H1 (cell line): ENCODE data around the gene GPC6. TPM values are rescaled to one million over a fixed set of nuclear protein-coding genes. Genes with fewer than 3 reads are reported as not detected.

ENCODE experiments used
- BACH1 ChIP-seq: IDR thresholded peaks from 2 replicates; pipeline ENCODE4 v1.6.1; 2012; ENCODE audit warnings: low read length, improper control_type of control experiment
- BCL11A ChIP-seq, 2 experiments: IDR thresholded peaks; one replicate each; pipeline ENCODE4 v1.6.1; 2011; ENCODE audit warnings: low read depth in 2 of 2, low read length in 2 of 2, mild to moderate bottlenecking in 2 of 2
- CEBPB ChIP-seq: IDR thresholded peaks from 2 replicates; pipeline ENCODE4 v1.6.1; 2012; ENCODE audit warnings: low read depth, low read length
- E2F6 ChIP-seq: IDR thresholded peaks from 2 replicates; pipeline ENCODE4 v1.6.1; 2012; ENCODE audit warnings: inconsistent platforms
- EP300 ChIP-seq, 2 experiments: IDR thresholded peaks; 1 replicate in 1 of 2; 2 replicates in 1 of 2; pipeline ENCODE4 v1.6.1; 2011 to 2012; ENCODE audit warnings: low read depth in 2 of 2, low read length in 2 of 2, mild to moderate bottlenecking in 2 of 2, borderline replicate concordance in 1 of 2, inconsistent platforms in 1 of 2, moderate library complexity in 1 of 2
- GTF2F1 ChIP-seq: IDR thresholded peaks from 2 replicates; pipeline ENCODE4 v1.6.1; 2012; ENCODE audit warnings: low read depth, low read length, improper control_type of control experiment, borderline replicate concordance
- KDM5A ChIP-seq: fragments of 200-600 bp; IDR thresholded peaks from 2 replicates; pipeline ENCODE4 v1.7.1; 2012; ENCODE audit warnings: mild to moderate bottlenecking, low read length, inconsistent platforms, mixed read lengths
- NANOG ChIP-seq: IDR thresholded peaks from 2 replicates; pipeline ENCODE4 v1.6.1; 2011; ENCODE audit warnings: low read length, low read depth, mild to moderate bottlenecking, inconsistent platforms; ENCODE audit not compliant: insufficient read depth, poor library complexity, severe bottlenecking
- RAD21 ChIP-seq, 2 experiments: IDR thresholded peaks in 1 of 2; conservative IDR thresholded peaks in 1 of 2; 2 replicates each; pipeline ENCODE4 v1.6.1; 2011; ENCODE audit warnings: low read depth in 2 of 2, low read length in 2 of 2, improper control_type of control experiment in 1 of 2, inconsistent platforms in 1 of 2, mild to moderate bottlenecking in 1 of 2, moderate library complexity in 1 of 2
- RBBP5 ChIP-seq: IDR thresholded peaks from 2 replicates; pipeline ENCODE4 v1.7.1; 2012; ENCODE audit warnings: low read depth, mild to moderate bottlenecking, inconsistent platforms, low read length, moderate library complexity, borderline replicate concordance
- polyA plus RNA-seq, 7 experiments: library from polyadenylated mRNA; depleted of rRNA in 3 of 7; stranded (reverse) in 5 of 7; unstranded in 2 of 7; fragments of >200 nt in 5 of 7; fragments of 200-250 nt in 2 of 7; gene quantifications; 1 replicate in 5 of 7; 2 replicates in 1 of 7; 4 replicates in 1 of 7; pipeline versions ENCODE4 v1.2.1 to v1.2.3, GENCODE V29; 2011 to 2013; ENCODE audit warnings: missing spikeins in 2 of 7, mixed read lengths in 2 of 7
- total RNA-seq: library from RNA; stranded (reverse); fragmentation: NEBNext Ultra II Directional; extraction: Animal tissue kit (Norgen Biotek cat#: 25700); gene quantifications from 2 replicates; pipeline ENCODE4 v1.2.1, GENCODE V29; 2021
- TF ChIP-seq, protein P1 (sequence below): fragments of 300-600 bp; sonication (generic); IDR thresholded peaks from 2 replicates; pipeline ENCODE4 v1.7.1; 2012; ENCODE audit warnings: low read length, moderate library complexity, mild to moderate bottlenecking, inconsistent platforms; ENCODE audit not compliant: insufficient replicate concordance

Gene GPC6
- total and polyA plus RNA-seq, 2 of the 8 experiments (the other 6 are each of a cell fraction or from before 2014, with no cell fraction given) = 5.4 to 12.0 TPM

DNA sequence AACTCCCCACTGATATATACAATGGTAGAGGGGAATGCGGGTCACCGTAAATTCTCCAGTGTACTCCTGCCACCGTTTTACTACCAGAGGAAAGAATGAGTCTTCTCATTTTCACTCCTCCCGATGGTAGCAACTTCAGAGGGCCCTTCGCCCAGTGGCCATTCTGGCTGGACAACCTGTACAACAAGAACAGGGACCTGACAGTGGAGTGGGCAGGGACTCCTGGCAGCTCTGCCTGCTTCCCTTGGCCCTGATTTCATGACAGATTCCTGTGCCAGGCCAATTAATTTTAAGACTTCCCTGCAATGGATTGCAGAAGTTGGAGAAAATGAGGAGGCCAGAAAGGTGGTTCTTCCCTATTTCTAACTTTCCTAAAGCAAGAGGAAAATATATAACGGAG is 148.9 kb downstream of the GPC6 start (continued):
- TF ChIP-seq, protein P1, sequence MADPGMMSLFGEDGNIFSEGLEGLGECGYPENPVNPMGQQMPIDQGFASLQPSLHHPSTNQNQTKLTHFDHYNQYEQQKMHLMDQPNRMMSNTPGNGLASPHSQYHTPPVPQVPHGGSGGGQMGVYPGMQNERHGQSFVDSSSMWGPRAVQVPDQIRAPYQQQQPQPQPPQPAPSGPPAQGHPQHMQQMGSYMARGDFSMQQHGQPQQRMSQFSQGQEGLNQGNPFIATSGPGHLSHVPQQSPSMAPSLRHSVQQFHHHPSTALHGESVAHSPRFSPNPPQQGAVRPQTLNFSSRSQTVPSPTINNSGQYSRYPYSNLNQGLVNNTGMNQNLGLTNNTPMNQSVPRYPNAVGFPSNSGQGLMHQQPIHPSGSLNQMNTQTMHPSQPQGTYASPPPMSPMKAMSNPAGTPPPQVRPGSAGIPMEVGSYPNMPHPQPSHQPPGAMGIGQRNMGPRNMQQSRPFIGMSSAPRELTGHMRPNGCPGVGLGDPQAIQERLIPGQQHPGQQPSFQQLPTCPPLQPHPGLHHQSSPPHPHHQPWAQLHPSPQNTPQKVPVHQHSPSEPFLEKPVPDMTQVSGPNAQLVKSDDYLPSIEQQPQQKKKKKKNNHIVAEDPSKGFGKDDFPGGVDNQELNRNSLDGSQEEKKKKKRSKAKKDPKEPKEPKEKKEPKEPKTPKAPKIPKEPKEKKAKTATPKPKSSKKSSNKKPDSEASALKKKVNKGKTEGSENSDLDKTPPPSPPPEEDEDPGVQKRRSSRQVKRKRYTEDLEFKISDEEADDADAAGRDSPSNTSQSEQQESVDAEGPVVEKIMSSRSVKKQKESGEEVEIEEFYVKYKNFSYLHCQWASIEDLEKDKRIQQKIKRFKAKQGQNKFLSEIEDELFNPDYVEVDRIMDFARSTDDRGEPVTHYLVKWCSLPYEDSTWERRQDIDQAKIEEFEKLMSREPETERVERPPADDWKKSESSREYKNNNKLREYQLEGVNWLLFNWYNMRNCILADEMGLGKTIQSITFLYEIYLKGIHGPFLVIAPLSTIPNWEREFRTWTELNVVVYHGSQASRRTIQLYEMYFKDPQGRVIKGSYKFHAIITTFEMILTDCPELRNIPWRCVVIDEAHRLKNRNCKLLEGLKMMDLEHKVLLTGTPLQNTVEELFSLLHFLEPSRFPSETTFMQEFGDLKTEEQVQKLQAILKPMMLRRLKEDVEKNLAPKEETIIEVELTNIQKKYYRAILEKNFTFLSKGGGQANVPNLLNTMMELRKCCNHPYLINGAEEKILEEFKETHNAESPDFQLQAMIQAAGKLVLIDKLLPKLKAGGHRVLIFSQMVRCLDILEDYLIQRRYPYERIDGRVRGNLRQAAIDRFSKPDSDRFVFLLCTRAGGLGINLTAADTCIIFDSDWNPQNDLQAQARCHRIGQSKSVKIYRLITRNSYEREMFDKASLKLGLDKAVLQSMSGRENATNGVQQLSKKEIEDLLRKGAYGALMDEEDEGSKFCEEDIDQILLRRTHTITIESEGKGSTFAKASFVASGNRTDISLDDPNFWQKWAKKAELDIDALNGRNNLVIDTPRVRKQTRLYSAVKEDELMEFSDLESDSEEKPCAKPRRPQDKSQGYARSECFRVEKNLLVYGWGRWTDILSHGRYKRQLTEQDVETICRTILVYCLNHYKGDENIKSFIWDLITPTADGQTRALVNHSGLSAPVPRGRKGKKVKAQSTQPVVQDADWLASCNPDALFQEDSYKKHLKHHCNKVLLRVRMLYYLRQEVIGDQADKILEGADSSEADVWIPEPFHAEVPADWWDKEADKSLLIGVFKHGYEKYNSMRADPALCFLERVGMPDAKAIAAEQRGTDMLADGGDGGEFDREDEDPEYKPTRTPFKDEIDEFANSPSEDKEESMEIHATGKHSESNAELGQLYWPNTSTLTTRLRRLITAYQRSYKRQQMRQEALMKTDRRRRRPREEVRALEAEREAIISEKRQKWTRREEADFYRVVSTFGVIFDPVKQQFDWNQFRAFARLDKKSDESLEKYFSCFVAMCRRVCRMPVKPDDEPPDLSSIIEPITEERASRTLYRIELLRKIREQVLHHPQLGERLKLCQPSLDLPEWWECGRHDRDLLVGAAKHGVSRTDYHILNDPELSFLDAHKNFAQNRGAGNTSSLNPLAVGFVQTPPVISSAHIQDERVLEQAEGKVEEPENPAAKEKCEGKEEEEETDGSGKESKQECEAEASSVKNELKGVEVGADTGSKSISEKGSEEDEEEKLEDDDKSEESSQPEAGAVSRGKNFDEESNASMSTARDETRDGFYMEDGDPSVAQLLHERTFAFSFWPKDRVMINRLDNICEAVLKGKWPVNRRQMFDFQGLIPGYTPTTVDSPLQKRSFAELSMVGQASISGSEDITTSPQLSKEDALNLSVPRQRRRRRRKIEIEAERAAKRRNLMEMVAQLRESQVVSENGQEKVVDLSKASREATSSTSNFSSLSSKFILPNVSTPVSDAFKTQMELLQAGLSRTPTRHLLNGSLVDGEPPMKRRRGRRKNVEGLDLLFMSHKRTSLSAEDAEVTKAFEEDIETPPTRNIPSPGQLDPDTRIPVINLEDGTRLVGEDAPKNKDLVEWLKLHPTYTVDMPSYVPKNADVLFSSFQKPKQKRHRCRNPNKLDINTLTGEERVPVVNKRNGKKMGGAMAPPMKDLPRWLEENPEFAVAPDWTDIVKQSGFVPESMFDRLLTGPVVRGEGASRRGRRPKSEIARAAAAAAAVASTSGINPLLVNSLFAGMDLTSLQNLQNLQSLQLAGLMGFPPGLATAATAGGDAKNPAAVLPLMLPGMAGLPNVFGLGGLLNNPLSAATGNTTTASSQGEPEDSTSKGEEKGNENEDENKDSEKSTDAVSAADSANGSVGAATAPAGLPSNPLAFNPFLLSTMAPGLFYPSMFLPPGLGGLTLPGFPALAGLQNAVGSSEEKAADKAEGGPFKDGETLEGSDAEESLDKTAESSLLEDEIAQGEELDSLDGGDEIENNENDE = no peak
- TF ChIP-seq NANOG (no peak), KDM5A (no peak), RAD21 (IDR thresholded peaks at IDR 0.05 in 1 of 2, conservative IDR thresholded peaks at IDR 0.05 in 1 of 2; ENCODE audit: low read depth in 2 of 2, low read length in 2 of 2) (no peak), E2F6 (no peak), RBBP5 (no peak), BCL11A (IDR thresholded peaks at IDR 0.05; ENCODE audit: low read depth in 2 of 2, low read length in 2 of 2) (no peak), EP300 (IDR thresholded peaks at IDR 0.05; ENCODE audit: borderline replicate concordance in 1 of 2, low read depth in 2 of 2, low read length in 2 of 2) (no peak), GTF2F1 (no peak), BACH1 (no peak), CEBPB (no peak)
